ENCODE measurements around the gene KIF13A.

- TF ChIP-seq CTCF (conservative IDR thresholded peaks at IDR 0.05; ENCODE audit: low read depth, low read length) (no peak), EZH2 (IDR thresholded peaks at IDR 0.05; ENCODE audit: borderline replicate concordance, low read depth, low read length, poor library complexity, severe bottlenecking) (no peak)
These were observed 84.5 kb downstream of the KIF13A start for GRCh38 chr6:17902974-17903373.

Data from A673 (cell line).